Stimulated activated CD8-positive, alpha-beta memory T cell treated with anti-CD3 and anti-CD28 coated beads, Interleukin-7, amount 100 ng/mL, for 24 hours (primary cell): ENCODE data around the gene LEP.

Experiments used
- DNase-seq: peaks from one replicate; pipeline ENCODE4 v3.0.0-alpha.2; 2020; ENCODE audit warnings: low read depth

LEP gene

DNA sequence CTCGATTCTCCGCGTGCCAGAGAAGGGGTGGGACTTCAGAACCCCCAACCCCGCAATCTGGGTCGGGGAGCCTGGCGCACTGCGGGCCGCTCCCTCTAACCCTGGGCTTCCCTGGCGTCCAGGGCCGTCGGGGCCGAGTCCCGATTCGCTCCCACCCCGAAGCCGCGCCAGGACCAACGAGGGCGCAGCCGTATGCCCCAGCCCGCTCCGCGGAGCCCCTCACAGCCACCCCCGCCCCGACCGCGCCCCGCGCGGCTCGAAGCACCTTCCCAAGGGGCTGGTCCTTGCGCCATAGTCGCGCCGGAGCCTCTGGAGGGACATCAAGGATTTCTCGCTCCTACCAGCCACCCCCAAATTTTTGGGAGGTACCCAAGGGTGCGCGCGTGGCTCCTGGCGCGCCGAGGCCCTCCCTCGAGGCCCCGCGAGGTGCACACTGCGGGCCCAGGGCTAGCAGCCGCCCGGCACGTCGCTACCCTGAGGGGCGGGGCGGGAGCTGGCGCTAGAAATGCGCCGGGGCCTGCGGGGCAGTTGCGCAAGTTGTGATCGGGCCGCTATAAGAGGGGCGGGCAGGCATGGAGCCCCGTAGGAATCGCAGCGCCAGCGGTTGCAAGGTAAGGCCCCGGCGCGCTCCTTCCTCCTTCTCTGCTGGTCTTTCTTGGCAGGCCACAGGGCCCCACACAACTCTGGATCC, at the start of gene LEP:
TSS of gene LEP (plus strand) at position 583 of the 691 bp plus-strand sequence. CDS start 10,741 bp downstream, outside the sequence.
- no peak for DNase-seq

DNA sequence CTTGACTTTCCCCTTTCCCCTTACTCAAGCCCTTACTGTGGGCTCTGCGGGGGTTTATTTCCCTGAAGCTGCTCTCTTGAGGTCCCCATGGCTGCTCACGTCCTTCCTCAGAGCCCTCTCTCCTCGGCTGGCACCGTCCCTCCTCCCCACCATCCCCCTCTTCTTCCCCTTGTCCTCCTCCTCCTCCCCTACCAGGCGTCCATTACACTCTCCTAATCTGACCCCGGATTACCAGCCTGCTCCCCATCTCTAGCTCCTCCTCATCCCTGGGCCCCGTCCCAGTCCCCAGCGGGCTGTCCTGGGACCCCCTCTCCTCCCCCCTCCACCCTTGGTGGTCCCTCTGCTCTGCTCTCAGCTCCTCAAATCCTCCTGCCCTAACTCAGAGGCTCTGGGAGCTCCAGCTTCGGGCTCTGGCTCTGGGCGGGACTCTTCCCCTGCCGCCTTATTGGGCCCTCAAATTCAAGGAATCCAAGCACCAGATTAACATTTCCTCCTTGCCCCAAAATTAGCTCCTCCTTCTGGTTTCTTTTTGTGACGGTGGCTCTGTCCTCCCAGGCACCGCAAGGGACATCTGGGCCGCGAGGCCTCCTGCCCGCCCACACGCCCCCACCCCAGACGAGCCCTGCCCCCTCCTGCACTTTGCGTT, 48.5 kb upstream of the LEP start:
- DNase-seq, result no peak

DNA sequence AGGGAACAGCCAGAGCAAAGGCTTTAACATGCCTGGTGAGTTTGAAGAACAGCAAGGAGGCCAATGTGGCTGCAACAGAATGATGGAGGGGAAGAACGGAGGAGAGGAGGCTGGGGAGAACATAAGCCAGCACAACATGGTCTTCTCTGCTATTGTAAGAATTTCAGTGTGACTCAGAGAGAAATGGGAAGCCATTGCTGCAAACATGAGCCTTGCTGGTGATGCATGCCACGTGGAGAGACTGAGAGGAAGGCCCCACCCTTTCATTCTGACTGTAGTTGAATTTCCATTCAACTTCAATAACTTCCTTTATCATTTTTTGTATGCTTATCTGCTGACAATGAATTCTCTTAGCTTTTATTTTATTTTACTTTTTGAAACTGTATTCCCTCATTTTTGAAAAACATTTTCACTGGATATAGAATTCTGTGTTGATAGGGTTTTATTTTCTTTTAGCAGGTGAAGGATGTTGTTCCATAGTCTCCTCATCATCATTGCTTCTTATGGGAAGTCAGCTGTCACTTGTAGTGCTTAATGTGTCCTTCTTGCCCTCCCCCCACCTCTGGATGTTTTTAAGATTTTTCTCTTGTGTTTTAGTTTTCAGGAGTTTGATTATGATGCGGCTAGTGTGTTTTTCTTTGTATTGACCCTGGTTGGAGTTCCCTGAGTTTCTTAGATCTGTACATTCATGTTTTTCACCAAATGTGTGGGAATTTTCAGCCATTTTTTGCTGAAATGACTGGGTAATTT, 46.4 kb upstream of the LEP start:
- no peak for DNase-seq

DNA sequence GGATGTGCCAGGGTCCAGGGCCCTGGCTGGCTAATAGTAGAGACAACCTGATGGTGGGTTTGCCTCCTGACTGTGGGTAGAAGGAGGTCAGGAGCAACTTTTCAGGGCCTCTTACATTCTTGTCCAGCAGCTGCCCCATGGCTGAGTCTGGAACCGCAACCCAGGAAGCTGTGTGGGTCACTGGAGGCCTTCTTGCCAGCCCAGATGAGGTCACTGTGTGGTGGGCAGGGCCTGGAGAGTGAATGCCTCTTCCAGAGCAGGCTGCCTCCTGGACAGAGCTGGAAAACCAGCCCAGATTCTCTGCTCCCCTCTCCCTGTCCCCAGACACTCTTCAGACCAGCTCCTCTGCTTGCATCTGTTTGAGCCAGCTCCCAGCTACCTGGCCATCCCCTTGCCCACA, 43.5 kb upstream of the LEP start:
- no peak for DNase-seq

DNA sequence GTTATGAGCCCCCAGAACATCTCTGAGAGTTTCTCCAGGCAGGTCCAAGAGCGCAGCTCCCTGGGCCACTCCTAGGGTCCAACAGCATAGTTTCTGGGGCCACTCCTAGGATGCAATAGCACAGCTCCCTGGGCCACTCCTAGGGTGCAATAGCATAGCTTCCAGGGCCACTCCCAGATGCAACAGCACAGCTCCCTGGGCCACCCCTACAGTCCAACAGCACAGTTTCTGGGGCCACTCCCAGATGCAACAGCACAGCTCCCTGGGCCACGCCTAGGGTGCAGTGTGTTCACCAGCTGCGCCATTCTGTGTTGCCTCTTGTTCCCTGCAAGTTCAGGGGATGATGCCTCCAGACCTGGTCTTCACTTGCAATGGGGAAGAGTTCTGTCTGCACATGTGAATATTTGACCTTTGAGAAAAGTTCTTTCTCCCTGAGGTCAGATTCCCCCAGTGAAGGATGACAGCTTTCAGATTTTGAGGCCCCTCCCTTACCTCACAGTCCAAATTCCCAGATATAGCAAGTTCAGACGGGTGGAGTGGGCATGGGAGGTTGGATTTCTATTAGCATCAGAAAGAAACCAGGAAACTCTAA, 43.0 kb upstream of the LEP start:
- no peak for DNase-seq

DNA sequence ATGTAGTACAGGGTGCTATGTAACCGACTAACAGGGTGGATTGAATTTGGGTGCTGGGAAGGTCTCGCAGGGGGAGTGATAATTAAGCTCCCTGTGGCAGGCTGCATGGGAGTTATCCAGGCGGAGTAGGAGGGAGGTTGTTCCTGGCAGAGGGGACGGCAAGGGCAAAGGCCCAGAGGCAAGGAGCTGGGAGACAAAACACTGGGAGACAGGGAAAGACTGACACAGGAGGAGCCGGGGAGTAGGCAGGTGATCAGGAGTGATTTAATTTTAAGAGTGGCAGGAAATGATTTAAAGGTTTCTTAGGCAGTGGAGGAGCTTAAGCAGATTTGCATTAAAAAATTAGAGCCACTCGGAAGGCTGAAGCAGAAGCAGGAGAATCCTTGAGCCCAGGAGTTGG, 40.7 kb upstream of the LEP start:
- DNase-seq, result no peak

DNA sequence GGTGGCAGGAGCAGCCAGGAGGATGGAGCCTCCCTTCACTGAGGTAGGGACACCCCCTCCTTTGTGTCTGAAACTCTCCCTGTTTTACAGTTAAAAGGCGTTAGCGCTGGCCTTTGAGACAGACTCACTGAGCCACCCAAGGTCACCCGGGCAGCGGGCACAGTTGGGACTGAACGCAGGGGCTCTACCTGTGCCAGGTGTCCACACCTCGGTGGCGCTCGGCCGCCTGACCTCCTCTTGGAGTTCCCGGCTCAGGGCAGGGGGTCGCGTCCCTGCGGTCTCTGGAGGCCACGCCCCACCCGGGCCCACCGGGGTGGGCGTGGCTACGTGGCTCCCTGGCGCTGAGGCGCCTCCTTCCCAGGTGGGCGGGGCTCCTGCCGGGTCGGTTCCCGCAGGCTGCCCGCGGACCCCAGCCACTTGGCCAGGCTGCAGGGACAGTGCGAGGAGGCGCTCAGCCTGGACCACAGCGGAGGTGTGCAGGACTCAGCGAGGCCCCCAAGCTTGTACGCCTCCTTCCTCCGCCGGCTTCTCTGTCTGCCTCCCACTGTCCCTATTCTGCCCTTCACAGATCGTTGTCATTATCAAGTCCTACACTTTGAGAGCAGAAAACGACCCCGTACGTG, 39.9 kb upstream of the LEP start:
- no peak for DNase-seq

DNA sequence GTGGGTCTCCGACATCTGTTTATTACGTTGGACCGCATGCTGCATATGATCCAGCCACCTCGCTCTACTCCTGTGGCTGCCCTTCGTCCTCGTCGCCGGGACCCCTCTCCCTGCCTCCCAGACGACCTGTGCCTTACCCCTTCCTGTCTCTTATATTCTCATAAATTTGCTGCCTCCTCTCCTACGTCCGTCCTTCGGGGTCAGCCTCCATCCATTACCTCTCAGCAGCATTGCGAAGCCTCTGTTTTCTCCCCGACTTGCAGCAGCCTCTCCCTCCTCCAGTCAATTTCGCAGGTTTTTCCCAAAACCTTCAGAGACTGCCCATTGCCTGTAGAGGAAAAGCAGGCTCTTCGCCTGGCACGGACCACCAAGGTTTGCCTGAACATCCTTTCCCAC, 39.4 kb upstream of the LEP start:
- no peak for DNase-seq

DNA sequence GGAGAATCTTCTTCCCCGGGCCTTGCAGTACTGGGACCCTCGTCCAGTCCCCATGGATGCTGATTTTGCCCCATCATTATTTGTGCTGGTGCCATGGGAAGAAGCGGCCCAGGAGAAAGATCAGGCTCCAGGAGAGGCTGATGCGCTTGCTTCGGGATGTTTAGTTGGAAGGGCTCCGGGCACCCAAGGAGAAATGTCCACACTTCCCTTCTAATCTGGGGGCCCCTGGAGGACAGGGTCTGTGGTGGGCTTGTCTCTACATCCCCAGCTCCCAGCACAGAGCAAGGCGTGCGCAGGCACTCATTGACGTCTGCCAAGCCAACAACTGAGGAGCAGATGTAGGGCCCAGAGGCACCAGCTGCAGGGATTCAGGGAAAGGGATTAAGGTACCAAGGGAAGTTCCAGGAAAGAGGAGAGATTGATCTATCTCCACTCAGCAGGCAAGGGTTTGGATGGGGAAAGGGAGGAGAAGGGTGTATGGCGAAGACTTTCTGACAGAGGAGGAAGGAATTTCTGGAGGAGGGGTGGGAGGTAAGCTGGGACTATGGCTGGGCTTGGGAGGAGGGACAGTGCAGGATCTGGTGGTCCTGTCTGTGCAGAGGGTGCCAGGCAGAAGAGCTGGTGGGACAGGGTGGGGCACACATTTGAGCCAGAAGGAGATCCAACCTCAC, 38.7 kb upstream of the LEP start:
- no peak for DNase-seq

DNA sequence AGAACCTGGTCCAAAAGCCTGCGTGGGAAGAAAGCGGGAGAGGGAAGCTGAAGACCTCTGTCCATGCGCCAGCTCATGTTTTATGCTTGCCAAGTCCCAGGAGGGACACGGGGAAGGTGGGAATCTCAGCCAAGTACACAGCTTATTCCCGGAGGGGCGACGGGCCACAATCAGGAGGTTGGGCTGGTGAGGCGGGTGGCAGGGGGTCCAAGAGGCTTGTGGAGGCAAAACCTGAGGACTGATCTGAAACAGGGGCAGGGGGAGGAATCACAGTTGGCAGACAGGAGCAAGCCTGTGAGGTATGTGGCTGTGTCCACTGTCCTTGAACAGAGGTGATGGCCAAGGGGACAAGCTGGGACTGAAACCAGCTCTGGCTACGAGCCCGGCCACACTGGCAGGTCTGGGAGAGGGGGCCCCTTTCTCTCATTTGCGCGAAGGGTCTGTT, 38.0 kb upstream of the LEP start:
- DNase-seq, result no peak

DNA sequence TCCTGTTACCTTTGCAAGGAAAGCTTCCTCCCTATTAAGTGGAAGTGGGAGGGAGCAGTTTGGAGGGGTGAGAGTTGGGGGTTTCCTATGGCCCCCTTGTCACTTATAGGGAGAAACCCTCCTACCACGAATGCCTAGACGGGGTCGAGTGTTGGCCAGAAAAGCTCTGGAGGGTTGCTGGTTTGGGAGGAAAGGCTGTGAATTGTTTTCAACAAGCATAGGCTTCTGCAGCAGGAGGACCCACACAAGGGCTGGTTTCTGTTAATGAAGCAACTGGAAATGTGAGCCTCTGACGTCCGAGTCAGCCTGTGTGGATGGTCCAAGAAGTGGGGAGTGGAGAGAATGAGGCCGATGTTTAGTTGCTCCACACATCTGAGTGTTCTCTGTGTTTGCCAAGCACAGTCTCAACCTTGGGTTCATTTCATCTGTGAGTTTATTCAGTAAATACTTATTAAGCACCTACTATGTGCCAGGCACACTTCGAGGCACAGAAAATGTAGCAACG, 37.3 kb upstream of the LEP start:
- DNase-seq, result no peak

DNA sequence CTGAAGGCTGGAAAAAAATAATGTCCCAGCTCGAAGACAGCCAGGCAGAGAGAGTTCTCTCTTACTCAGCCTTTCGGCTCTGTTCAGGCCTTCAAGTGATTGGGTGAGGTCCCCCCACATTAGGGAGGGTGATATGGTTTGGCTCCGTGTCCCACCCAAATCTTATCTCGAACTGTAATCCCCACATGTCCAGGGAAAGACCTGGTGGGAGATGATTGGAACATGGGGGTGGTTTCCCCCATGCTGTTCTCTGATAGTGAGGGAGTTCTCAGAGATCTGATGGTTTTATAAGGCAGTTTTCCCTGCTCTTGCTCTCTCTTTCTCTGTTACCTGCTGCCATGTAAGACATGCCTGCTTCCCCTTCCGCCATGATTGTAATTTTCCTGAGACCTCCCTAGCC, 36.6 kb upstream of the LEP start:
- no peak for DNase-seq

DNA sequence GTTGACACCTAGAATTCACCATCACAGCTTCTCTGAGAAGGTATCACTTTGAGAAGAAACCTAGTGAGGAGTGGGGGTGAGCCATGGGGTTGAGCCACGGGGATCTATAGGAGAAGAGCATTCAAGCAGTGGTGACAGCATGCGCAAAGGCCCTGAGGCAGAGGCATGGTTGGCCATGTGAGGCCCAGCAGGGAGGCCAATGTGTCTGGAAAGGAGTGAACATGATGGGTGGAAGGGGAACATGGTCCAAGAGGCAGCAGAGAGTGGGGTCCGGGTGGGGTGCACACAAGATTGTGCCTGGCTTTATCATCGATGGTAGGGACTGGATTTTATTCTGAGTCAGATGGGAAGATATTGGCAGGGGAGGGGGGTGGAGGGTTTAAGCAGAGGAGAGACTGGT, 36.0 kb upstream of the LEP start:
- no peak for DNase-seq

DNA sequence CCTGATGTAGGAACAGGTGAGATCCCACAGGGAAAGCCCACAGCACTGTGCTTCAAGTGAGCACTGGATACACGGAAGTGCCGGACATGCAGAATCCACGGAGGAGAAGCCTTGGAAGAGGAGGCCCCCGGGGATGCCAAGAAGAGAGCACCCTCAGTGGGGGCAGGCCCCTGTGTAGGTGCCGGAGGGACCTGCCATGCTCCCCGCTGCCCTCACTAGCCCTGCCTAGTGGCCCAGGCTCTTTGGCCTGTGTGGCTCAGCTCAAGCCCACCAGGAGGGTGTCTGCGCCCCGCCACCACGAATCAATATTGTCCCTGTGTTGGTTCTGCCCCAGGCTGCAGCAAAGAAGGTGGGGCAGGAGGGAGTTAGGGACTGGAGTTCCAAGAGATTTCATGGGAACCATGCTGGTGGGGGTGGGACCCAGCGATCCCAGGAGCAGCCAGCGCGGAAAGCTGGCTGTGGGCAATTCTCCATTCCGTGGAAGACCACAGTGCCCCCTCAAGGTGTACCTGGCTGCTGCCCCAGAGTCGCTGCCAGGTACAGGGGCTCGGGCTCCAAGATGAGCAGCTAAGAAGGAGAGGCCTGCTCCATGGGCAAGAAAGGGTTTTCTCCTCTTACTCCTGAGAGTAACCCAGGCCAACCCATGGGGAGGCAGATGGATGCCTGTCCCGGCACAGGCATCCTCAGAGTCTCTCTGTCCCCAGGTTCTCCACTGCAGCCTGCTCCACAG, 34.9 kb upstream of the LEP start:
- no peak for DNase-seq

DNA sequence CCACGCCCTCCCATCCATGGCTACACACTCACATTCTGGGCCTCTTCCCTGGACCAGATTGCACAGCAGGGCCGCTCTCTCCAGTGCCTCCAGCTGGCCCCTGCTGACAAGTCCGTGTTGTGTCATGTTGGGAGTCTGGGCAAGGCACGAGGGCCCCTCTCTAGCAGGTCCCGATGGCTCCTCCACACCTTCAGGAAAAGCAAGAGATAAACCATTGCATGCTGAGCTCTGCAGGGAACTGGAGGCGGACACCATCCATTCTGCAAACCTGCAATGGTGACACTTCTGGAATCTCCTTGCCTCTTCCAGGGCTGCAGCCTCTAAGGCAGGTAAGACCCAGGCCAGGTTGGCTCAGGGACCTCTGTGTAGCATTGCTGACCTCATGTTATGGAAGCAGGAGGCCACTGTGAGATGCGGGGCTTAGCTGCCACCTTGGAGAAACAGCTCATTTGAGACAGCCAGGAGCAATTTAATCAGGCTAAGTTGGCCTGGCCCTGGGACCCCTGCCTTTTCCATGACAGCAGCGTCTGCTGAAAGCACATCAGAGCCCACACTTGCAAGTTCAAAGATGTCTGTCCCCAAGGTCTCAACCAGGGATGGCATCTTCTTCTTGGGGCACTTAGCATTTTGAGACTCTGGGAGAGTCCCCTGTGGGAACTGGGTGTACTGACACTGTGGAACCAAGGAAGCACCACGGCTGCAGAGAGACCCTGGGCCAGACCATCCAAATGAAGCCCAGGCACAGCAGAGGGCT, 34.2 kb upstream of the LEP start:
- no peak for DNase-seq

DNA sequence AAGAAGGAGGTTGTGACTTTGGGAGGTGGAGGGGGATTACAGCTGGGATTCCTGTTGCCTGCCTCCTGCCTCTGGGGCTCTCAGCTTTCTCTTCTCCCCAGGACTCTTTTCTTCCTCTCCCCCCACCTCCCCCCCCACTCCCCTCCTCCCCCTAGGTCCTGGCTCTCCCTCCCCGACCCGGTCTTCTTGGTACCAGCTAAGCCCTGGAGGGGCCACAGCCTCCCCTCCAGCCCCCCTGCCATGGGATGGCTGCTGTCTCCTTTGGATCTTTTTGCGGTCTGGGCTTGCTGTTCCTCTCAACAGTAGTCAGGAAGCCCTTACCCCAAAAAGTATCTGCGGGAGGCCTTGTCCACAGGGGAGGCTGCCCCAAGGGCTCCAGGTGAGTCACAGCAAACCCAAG, 33.5 kb upstream of the LEP start:
- no peak for DNase-seq

DNA sequence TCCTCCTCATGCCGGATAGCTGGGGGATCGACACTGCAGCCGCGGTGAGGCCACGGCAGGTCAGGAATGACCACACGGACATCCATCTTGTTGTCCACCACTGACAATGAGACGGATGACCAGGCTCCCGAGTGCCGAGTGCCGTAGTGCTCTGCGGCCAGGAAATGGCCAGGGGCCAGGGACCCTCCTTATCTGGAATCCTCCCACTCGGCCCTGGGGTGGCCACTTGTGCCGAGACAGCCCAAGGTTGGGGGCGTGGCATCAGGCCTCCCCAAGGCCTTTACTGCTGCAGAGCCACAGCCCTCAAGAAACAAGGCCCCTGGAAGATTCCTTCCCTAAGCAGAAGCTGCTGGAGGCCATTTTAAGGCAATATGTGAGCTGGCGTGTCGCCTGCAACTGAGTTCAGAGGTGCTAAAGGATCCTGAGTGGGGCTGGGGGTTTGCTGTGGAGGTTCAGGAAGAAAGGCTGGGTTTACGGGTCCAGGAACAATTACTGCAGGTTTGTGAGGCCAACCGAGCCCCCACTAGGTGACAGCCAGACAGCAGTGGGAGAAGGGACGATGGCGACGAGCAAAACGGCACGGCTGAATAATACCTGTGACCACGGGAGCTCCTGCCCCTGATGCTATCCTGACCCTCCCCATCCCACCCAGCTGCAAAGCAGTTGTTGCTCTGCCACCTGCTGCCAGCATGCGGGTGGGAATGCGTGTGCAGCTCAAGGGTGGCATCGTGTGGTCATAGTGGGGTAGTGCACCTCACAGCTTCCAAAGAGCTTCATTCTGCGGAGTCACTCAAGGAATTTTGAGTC, 31.6 kb upstream of the LEP start:
- peak; percentile 33 for DNase-seq

DNA sequence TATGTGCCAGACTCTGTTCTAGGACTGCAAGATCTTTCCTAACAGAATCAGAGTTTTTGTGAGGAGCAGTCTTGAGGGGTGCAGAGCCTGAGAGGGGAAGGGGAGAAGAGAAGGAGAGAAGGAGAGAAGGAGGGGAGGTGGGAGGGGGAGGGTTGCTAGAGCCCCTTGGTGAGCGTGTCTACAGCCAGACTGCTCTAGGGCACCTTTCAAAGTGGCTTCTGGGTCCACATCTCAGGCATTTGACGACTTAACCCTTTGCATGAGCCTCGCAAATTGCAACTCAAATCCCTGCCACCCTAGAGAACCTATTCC, 31.1 kb upstream of the LEP start:
- no peak for DNase-seq
